Measurements from ENCODE around the gene TMEM256. TPM values are rescaled to one million over a fixed set of nuclear protein-coding genes. Genes with fewer than 3 reads are reported as not detected.

TMEM256 gene
- total RNA-seq, 2 donors from 2014 or later = 133 to 175 TPM

GRCh38 chr17:7361906-7362305 is 42.0 kb downstream of the TMEM256 start:
- TF ChIP-seq, protein P1, sequence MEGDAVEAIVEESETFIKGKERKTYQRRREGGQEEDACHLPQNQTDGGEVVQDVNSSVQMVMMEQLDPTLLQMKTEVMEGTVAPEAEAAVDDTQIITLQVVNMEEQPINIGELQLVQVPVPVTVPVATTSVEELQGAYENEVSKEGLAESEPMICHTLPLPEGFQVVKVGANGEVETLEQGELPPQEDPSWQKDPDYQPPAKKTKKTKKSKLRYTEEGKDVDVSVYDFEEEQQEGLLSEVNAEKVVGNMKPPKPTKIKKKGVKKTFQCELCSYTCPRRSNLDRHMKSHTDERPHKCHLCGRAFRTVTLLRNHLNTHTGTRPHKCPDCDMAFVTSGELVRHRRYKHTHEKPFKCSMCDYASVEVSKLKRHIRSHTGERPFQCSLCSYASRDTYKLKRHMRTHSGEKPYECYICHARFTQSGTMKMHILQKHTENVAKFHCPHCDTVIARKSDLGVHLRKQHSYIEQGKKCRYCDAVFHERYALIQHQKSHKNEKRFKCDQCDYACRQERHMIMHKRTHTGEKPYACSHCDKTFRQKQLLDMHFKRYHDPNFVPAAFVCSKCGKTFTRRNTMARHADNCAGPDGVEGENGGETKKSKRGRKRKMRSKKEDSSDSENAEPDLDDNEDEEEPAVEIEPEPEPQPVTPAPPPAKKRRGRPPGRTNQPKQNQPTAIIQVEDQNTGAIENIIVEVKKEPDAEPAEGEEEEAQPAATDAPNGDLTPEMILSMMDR (conservative IDR thresholded peaks at IDR 0.05) = no peak
- H3K27ac Mint-ChIP-seq = no peak overlapping the region
- Histone ChIP-seq H3K9me3 (ENCODE audit: control insufficient read depth, low read length) (no peaks in the 10 kb centered on the region), H3K27ac (ENCODE audit: low read depth, low read length) (no peak overlapping the region), H3K4me1 (ENCODE audit: control insufficient read depth, insufficient read depth, low read length) (no peaks in the 10 kb centered on the region), H3K4me3 (ENCODE audit: low read length) (no peak overlapping the region), H3K36me3 (ENCODE audit: control insufficient read depth, insufficient read depth, low read length) (no peaks in the 10 kb centered on the region), H3K9ac (ENCODE audit: extremely low read depth, low read length, poor library complexity, severe bottlenecking) (no peak overlapping the region), H3K27me3 (ENCODE audit: control insufficient read depth, insufficient read depth, low read length, poor library complexity, severe bottlenecking) (no peaks in the 10 kb centered on the region)
- H3K9me3 Mint-ChIP-seq = no peaks in the 10 kb centered on the region
- no peak for DNase-seq
- no peaks in the 10 kb centered on the region for H3K36me3 Mint-ChIP-seq (ENCODE audit: low read depth)
- no peak overlapping the region for H3K4me3 Mint-ChIP-seq
- no peaks in the 10 kb centered on the region for H3K4me1 Mint-ChIP-seq
- 91% methylated on average over 3 of the region's 3 CpGs; no CpG with 5 or more reads in 1 of the 2 experiments for WGBS, 2 experiments (ENCODE audit: insufficient coverage in 1 of 2, insufficient read length in 1 of 2)
- peaks cover 13% of the 10 kb centered on the region for H3K27me3 Mint-ChIP-seq (ENCODE audit: insufficient read depth)

- 89 to 100% methylated on average over 1 to 2 of the region's 2 CpGs for WGBS, 2 experiments (ENCODE audit: insufficient coverage in 1 of 2, insufficient read length in 1 of 2)
- peaks cover 24% of the 10 kb centered on the region for H3K27me3 Mint-ChIP-seq (ENCODE audit: insufficient read depth)
- no peaks in the 10 kb centered on the region for H3K36me3 Mint-ChIP-seq (ENCODE audit: low read depth)
- Histone ChIP-seq H3K36me3 (ENCODE audit: control insufficient read depth, insufficient read depth, low read length) (no peaks in the 10 kb centered on the region), H3K27ac (ENCODE audit: low read depth, low read length) (no peak overlapping the region), H3K4me1 (ENCODE audit: control insufficient read depth, insufficient read depth, low read length) (peaks cover 5% of the 10 kb centered on the region), H3K9me3 (ENCODE audit: control insufficient read depth, low read length) (no peaks in the 10 kb centered on the region), H3K9ac (ENCODE audit: extremely low read depth, low read length, poor library complexity, severe bottlenecking) (no peak overlapping the region), H3K27me3 (ENCODE audit: control insufficient read depth, insufficient read depth, low read length, poor library complexity, severe bottlenecking) (no peaks in the 10 kb centered on the region), H3K4me3 (ENCODE audit: low read length) (no peak overlapping the region)
- TF ChIP-seq, protein P1 (conservative IDR thresholded peaks at IDR 0.05) = no peak
- H3K27ac Mint-ChIP-seq = no peak overlapping the region
- H3K4me1 Mint-ChIP-seq = peaks cover 5% of the 10 kb centered on the region
- no peak for DNase-seq
- H3K9me3 Mint-ChIP-seq = no peaks in the 10 kb centered on the region
- no peak overlapping the region for H3K4me3 Mint-ChIP-seq
These were observed 46.5 kb downstream of the TMEM256 start for GRCh38 chr17:7357381-7357780.

DNA sequence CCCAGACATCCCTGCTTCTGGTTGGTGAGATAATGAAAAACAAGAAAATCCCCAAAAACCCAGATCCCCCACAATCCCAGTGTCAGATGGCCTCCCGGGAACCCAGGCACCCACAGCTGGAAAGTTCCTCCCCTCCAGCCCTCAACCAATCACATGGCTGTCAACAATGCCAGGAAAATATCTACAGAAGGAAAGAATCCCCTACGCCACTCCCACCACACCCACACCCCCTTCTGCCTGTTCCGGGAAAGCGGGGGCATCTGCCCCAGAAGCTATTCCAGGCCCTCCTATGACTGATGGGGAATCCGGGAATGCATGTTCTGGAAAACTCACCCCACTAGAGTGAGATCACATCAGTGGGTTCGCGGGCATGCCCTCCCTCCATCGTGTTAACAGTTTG is 47.1 kb downstream of the TMEM256 start:
- 90 to 93% methylated on average over 3 to 8 of the region's 8 CpGs for WGBS, 2 experiments (ENCODE audit: insufficient coverage in 1 of 2, insufficient read length in 1 of 2)

More for the DNA sequence above, 47.1 kb downstream of the TMEM256 start:
- Mint-ChIP-seq H3K9me3 (no peaks in the 10 kb centered on the region), H3K4me1 (peaks cover 6% of the 10 kb centered on the region), H3K36me3 (ENCODE audit: low read depth) (no peaks in the 10 kb centered on the region), H3K4me3 (no peak overlapping the region), H3K27me3 (ENCODE audit: insufficient read depth) (peaks cover 24% of the 10 kb centered on the region), H3K27ac (no peak overlapping the region)
- Histone ChIP-seq H3K4me1 (ENCODE audit: control insufficient read depth, insufficient read depth, low read length) (peaks cover 5% of the 10 kb centered on the region), H3K9ac (ENCODE audit: extremely low read depth, low read length, poor library complexity, severe bottlenecking) (no peak overlapping the region), H3K9me3 (ENCODE audit: control insufficient read depth, low read length) (no peaks in the 10 kb centered on the region), H3K27me3 (ENCODE audit: control insufficient read depth, insufficient read depth, low read length, poor library complexity, severe bottlenecking) (no peaks in the 10 kb centered on the region), H3K4me3 (ENCODE audit: low read length) (no peak overlapping the region), H3K36me3 (ENCODE audit: control insufficient read depth, insufficient read depth, low read length) (no peaks in the 10 kb centered on the region), H3K27ac (ENCODE audit: low read depth, low read length) (no peak overlapping the region)
- TF ChIP-seq, protein P1 (conservative IDR thresholded peaks at IDR 0.05) = no peak
- DNase-seq = no peak
